Fibroblast of mammary gland (primary cell): ENCODE data around the gene SYT8.

Experiments
- DNase-seq: peaks from one replicate; pipeline ENCODE4 v3.0.0-alpha.2; 2010; ENCODE audit warnings: low read depth
- H3K4me3 ChIP-seq: 2 replicates; pipeline ENCODE4 v1.5.1; 2011; ENCODE audit warnings: low read depth, mild to moderate bottlenecking, low read length, moderate library complexity; ENCODE audit not compliant: control insufficient read depth
- CTCF ChIP-seq: conservative IDR thresholded peaks from 2 replicates; pipeline ENCODE4 v1.5.1; 2011; ENCODE audit warnings: low read depth, low read length, inconsistent platforms; ENCODE audit not compliant: control insufficient read depth, insufficient read depth

The SYT8 gene

GRCh38 chr11:1866226-1866625 is 31.4 kb downstream of the SYT8 start:
- DNase-seq = no peak
- no peak overlapping the region for H3K4me3 ChIP-seq
- TF ChIP-seq CTCF = no peak

- DNase-seq = no peak
- TF ChIP-seq CTCF = no peak
- no peak overlapping the region for H3K4me3 ChIP-seq
Observed at GRCh38 chr11:1866776-1867175, 32.0 kb downstream of the SYT8 start.

- no peak for TF ChIP-seq CTCF
- no peak for DNase-seq
- H3K4me3 ChIP-seq = no peak overlapping the region
Observed at GRCh38 chr11:1867381-1867780, 32.6 kb downstream of the SYT8 start.

- H3K4me3 ChIP-seq = no peak overlapping the region
- no peak for DNase-seq
- TF ChIP-seq CTCF = no peak
Observed at GRCh38 chr11:1868056-1868635, 33.4 kb downstream of the SYT8 start.

GRCh38 chr11:1868636-1869291 is 34.0 kb downstream of the SYT8 start:
- DNase-seq = no peak
- no peak for TF ChIP-seq CTCF
- H3K4me3 ChIP-seq = peak overlapping the region; percentile 12

GRCh38 chr11:1869427-1870325 is 34.9 kb downstream of the SYT8 start:
- H3K4me3 ChIP-seq = no peak overlapping the region
- peak; percentile 50 for TF ChIP-seq CTCF
- no peak for DNase-seq
